Stimulated activated CD8-positive, alpha-beta memory T cell treated with anti-CD3 and anti-CD28 coated beads, Interleukin-4, amount 100 ng/mL, for 24 hours (primary cell): Measurements from ENCODE around the gene IL36B.

Experiments used
- DNase-seq: peaks from one replicate; pipeline ENCODE4 v3.0.0-alpha.2; 2020; ENCODE audit warnings: low read depth

IL36B gene

DNA sequence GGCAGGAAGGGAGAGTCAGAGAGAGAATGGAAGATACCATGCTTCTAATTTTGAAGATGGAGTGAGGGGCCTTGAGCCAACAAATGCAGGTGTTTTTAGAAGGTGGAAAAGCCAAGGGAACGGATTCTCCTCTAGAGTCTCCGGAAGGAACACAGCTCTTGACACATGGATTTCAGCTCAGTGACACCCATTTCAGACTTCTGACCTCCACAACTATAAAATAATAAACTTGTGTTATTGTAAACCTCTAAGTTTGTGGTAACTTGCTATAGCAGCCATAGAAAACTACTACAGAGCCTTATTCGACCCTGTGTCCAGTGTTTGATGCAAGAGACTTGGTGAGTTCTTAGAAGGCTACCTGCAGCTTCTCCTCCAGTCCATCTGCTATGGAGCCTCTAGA, 22.9 kb upstream of the IL36B start:
- DNase-seq, result no peak

GRCh38 chr2:113075030-113075429, 22.4 kb upstream of the IL36B start:
- no peak for DNase-seq

GRCh38 chr2:113073325-113073834, 20.7 kb upstream of the IL36B start:
- DNase-seq, result no peak

- no peak for DNase-seq
Observed at GRCh38 chr2:113072584-113072983, 19.9 kb upstream of the IL36B start.

DNA sequence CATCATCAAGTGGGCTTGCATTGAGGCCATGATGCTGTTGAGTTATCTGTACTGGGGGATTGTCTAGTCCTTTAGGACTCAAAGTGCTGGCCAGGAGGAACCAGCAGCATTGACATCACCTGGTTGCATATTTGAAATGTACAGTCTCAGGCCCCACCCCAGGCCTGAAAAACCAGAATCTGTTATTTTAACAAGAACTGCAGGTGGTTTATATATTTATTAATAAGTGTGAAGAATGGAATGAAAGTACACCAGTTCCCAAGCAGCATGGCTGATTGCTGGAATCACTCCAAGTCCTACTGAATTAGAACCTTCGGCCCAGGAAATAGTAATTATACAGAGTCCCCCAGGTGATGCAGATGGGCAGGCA, 17.9 kb upstream of the IL36B start:
- DNase-seq, result no peak

GRCh38 chr2:113069676-113070605, 17.3 kb upstream of the IL36B start:
- no peak for DNase-seq

DNA sequence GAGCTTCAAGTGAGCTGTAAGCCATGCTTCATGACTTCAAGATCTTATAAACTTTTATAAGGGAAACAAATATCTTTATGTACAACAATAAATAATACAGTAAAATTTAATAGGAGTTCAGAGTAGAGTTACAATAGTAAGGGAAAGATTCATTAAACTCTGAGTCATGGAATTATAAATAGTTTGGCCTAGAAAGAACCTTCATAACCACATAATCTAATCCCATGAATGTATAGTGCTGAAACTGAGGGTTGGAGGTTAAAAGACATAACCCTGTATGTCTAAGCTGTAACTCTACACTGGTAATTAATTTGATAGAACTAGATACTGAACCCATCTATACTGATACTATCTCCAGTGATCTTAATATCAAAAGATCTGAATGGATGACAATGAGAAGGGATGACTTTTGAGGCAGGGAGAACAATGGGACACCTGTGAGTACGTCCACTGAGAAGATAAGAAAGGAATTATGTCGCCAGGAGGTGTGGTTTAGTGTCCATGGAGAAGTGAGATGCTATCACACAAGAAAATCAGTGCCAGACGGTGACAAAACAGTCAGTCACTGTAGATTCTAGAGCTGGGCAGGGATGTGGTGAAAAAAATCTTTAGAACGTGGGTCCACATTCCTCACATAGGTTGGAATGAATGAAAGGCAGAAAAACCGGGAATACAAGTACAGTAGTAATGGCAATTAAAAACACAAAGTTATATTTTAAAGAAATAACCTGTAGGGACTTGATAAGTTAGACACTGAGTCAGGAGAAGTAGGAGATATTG, 16.2 kb upstream of the IL36B start:
- DNase-seq, result no peak

- no peak for DNase-seq
Observed at GRCh38 chr2:113068249-113068648, 15.6 kb upstream of the IL36B start.

DNA sequence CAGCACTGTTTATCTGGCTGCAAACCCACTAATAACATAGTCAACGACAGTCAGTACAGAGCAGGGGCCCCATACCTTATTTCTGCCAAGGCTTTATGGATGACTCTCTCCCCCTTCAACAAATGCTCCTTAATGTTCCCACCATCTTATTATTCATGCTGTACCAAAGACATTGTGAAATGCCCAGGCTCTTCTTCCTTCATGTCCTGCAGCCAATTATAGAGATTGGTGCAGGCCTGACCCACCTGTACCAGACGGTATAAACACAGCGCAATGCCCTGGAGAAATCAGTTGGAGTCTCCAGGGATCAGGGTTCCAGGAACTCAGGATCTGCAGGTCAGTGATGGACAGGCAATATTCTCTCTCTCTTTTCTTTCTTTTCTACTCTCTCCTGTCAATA, 15.0 kb upstream of the IL36B start, which contains the start of gene IL1F10:
TSS of gene IL1F10 (plus strand) at position 290 of the 400 bp plus-strand sequence. CDS start 4,769 bp downstream, outside the sequence.
- no peak for DNase-seq

DNA sequence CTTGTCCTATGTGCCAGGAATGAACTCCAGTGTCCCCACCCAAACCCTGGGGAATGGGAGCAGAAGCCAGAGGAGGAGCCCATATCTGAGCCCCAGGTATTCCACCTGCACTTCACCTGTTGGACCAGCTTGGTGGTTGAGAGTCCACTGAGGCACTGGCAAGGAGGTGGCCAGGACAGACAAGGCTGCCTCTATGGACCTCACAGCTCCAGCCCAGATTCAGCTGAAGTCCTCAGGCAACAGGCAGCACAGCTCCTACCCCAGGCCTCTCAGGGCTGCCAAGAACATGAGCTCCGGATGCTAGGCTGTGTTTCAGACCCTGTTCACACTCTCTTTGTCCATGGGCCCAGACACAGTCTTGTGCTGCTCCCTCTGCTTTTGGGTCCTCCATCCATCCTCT, 12.2 kb upstream of the IL36B start:
- DNase-seq, result no peak

- no peak for DNase-seq
Observed at GRCh38 chr2:113064281-113064680, 11.6 kb upstream of the IL36B start.

DNA sequence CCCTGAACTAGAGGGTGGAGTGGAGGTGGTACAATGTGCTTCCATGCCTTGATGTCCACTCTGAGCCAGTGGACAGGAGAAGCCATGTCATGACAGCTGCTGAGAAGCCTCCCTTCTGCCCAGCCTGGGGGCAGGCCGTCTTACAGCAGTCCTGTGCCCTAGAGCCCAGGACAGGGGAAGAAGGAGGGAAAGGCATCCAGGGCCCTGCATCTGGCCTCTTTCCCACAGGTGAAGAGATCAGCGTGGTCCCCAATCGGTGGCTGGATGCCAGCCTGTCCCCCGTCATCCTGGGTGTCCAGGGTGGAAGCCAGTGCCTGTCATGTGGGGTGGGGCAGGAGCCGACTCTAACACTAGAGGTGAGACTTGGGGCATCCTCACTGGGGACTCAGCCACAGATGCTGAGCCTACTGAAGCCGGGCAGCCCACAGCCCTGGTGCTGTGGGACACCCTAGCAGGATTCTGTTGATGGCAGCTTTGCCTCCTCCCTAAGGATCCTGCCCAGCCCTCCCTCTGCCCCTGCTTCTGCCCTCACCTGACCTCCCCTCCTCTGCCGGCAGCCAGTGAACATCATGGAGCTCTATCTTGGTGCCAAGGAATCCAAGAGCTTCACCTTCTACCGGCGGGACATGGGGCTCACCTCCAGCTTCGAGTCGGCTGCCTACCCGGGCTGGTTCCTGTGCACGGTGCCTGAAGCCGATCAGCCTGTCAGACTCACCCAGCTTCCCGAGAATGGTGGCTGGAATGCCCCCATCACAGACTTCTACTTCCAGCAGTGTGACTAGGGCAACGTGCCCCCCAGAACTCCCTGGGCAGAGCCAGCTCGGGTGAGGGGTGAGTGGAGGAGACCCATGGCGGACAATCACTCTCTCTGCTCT, 9.5 kb upstream of the IL36B start:
- no peak for DNase-seq

DNA sequence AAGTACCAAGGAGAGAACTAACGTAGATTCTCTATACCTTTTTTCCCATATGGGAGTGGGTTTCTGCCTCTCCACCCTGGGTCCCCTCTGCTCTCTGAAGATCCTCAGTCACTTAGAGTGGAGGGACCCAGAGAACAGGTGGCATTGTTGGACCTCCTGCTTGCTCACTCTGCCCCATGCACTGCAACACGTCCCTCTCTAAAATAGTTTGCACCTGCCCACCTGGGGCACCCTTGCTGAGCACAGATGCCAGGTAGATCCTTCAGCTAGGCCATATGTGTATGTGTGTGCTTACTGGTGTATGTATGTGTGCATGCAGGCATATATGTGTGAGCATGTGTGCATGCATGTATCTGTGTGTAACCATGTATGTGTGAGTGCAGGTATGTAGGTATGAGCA, 8.6 kb upstream of the IL36B start:
- DNase-seq, result no peak

DNA sequence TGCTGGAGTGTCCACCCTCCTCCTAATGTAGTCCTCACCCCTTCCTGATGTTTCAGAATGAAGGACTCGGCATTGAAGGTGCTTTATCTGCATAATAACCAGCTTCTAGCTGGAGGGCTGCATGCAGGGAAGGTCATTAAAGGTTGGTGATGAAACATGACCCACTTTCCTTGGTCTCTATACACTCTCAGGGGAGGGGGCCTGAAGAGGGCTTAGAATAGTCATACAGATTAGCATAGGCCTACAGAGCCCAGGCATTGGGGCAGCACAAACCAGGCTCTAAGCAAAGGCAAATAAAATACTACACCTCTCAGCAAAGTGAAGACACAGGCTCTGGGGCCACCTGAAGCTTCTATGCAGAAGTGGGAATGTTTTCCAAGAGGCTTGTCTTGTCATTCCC, 8.1 kb upstream of the IL36B start:
- no peak for DNase-seq

GRCh38 chr2:113060396-113060795, 7.7 kb upstream of the IL36B start:
- DNase-seq, result no peak

- no peak for DNase-seq
Observed at GRCh38 chr2:113058998-113059960, 6.6 kb upstream of the IL36B start, which contains the start of gene IL36RN. Gene IL36RN (plus strand): TSS chr2:113059198. CDS start chr2:113059439, 241 bp downstream.

- DNase-seq, result no peak
Observed at GRCh38 chr2:113058411-113058994, 5.8 kb upstream of the IL36B start.

GRCh38 chr2:113057117-113057516, 4.5 kb upstream of the IL36B start:
- DNase-seq, result no peak

DNA sequence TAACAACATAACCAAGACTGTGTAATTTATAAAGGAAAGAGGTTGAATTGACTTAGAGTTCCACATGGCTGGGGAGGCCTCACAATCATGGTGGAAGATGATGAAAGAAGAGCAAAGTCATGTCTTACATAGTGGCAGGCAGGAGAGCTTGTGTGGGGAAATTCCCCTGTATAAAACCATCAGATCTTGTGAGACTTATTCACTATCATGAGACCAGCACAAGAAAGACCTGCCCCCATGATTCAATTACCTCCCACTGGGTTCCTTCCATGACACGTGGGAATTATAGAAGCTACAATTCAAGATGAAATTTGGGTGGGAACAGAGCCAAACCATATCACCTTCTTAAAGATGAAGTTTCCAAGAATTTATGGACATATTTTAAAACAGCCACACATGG, 3.9 kb upstream of the IL36B start:
- no peak for DNase-seq

- DNase-seq, result no peak
Observed at GRCh38 chr2:113054066-113054465, 1.4 kb upstream of the IL36B start.
